ENCODE results near the gene PLCH2. TPM values are rescaled to one million over a fixed set of nuclear protein-coding genes. Genes with fewer than 3 reads are reported as not detected.

Gene PLCH2
- total and polyA plus RNA-seq, 2 of the 13 experiments (the other 11 are each of a cell fraction or from before 2014, with no cell fraction given) = 0.15 to 0.67 TPM

- TF ChIP-seq ZHX2 (IDR thresholded peaks at IDR 0.05; ENCODE audit: low read depth) (no peak), ZHX2 (CRISPR knock-in tag; IDR thresholded peaks at IDR 0.05; ENCODE audit: borderline replicate concordance) (no peak)
These were observed 46.1 kb upstream of the PLCH2 start (continued) for GRCh38 chr1:2429780-2430591.

GRCh38 chr1:2430592-2430973, 45.5 kb upstream of the PLCH2 start:
- no peak overlapping the region for H3K9ac ChIP-seq (ENCODE audit: insufficient read depth, low read depth, low read length)
- CTCF ChIA-PET (ENCODE audit: low intra/inter-chr PET ratio, low total read pairs) = no interaction called here
- H4K20me1 ChIP-seq (ENCODE audit: insufficient read depth, low read length) = no peaks in the 10 kb centered on the region; the same call in 1 of the 2 replicates
- no peak overlapping the region for H3K4me2 ChIP-seq (ENCODE audit: low read depth, low read length)
- no TSS peak for BruUV-seq (replicated peaks)
- no peaks in the 10 kb centered on the region for H3K4me1 ChIP-seq (ENCODE audit: insufficient read depth, low read length)
- in situ Hi-C loops (cut with HindIII; ENCODE audit: extremely low pct_ligation_motif_present, low pct_unique_long_range_greater_than_20kb) = no loop called here
- no peak overlapping the region for H3K4me3 ChIP-seq (replicated peaks in 1 of 3; ENCODE audit: insufficient read depth in 1 of 3, low read depth in 2 of 3, low read length in 3 of 3)
- POLR2A ChIA-PET = no interaction called here
- intact Hi-C loops (cut with micrococcal nuclease; ENCODE audit: unreplicated experiment) = no loop called here
- no peaks in the 10 kb centered on the region for H3K36me3 ChIP-seq (replicated peaks in 1 of 2; ENCODE audit: control insufficient read depth in 1 of 2, insufficient read depth in 2 of 2, low read length in 2 of 2)
- H2AFZ ChIP-seq (ENCODE audit: low read length) = no peak overlapping the region
- H3K27me3 ChIP-seq (ENCODE audit: control insufficient read depth in 1 of 2, insufficient read depth in 2 of 2, low read length in 2 of 2) = peaks cover 20 to 76% of the 10 kb centered on the region in 2 experiments
- H3K9me3 ChIP-seq (ENCODE audit: low read length) = peaks cover 12% of the 10 kb centered on the region; the same call in 1 of the 2 replicates
- ATAC-seq (no peak), DNase-seq (ENCODE audit: low spot score) (no peak), FAIRE-seq (no peak)
- TF ChIP-seq HNF4A (CRISPR knock-in tag; IDR thresholded peaks at IDR 0.05) (0 out of 2 replicates have a peak, but pooled peaks have one; percentile 14), ZNF124 (CRISPR knock-in tag; IDR thresholded peaks at IDR 0.05) (no peak), ARNTL (CRISPR knock-in tag; IDR thresholded peaks at IDR 0.05) (0 out of 2 replicates have a peak, but pooled peaks have one; percentile 19), SOX13 (IDR thresholded peaks at IDR 0.05) (no peak), SOX13 (CRISPR knock-in tag; conservative IDR thresholded peaks at IDR 0.05 in 1 of 2, IDR thresholded peaks at IDR 0.05 in 1 of 2) (peak in 1 of 2 experiments; percentile 52; a peak in 2 of 4 replicates), SOX6 (IDR thresholded peaks at IDR 0.05) (no peak), SOX6 (CRISPR knock-in tag; IDR thresholded peaks at IDR 0.05) (peak; percentile 46; the same call in 1 of the 2 replicates), SOX5 (CRISPR knock-in tag; IDR thresholded peaks at IDR 0.05; ENCODE audit: borderline replicate concordance) (0 out of 2 replicates have a peak, but pooled peaks have one; percentile 22)
- H3K79me2 ChIP-seq (ENCODE audit: insufficient read depth, low read length) = no peaks in the 10 kb centered on the region
- WGBS (ENCODE audit: low lambda C conversion rate) = 0% methylated on average over 3 of the region's 10 CpGs
- no peak overlapping the region for H3K27ac ChIP-seq (ENCODE audit: extremely low read length, insufficient read depth, low read length)

All from HepG2 (cell line).